Colonic mucosa (tissue), 4 donors: Measurements from ENCODE around the gene SOWAHC. TPM values are rescaled to one million over a fixed set of nuclear protein-coding genes. Genes with fewer than 3 reads are reported as not detected.
"Not testable (repeated sequence)": the region's sequence is repeated elsewhere in the genome, so short reads cannot be mapped to it uniquely, and the experiment has no call there.

ENCODE experiments used
- DNase-seq: peaks from one replicate; pipeline ENCODE4 v3.0.0-alpha.2; 2020
- H3K27ac ChIP-seq: fragments of 200-600 bp; one replicate; pipeline ENCODE4 v1.8.0; 2021
- H3K27me3 ChIP-seq: fragments of 200-600 bp; one replicate; pipeline ENCODE4 v1.8.0; 2021
- H3K36me3 ChIP-seq: fragments of 200-600 bp; one replicate; pipeline ENCODE4 v1.8.0; 2021
- H3K4me1 ChIP-seq: fragments of 200-600 bp; one replicate; pipeline ENCODE4 v1.8.0; 2021; ENCODE audit warnings: mild to moderate bottlenecking
- H3K4me3 ChIP-seq: fragments of 200-600 bp; one replicate; pipeline ENCODE4 v1.8.0; 2021
- H3K9ac ChIP-seq, 2 donors: one replicate each; pipeline ENCODE4 v1.7.0; 2013; ENCODE audit warnings: control low read depth in 2 of 2, low read depth in 2 of 2, low read length in 2 of 2
- H3K9me3 ChIP-seq: fragments of 200-600 bp; one replicate; pipeline ENCODE4 v1.8.0; 2021
- intact Hi-C: fragments of 100-400 bp; cut with DNase I; formaldehyde crosslinking; loops from one replicate; pipeline ENCODE4 v1.14.1; 2022
- total RNA-seq, 2 donors: library from RNA; stranded (reverse); fragmentation: NEBNext Ultra II Directional in 1 of 2; extraction: Animal tissue kit (Norgen Biotek cat#: 25700) in 1 of 2; gene quantifications; one replicate each; pipeline ENCODE4 v1.2.1, GENCODE V29; 2021
- TF ChIP-seq, protein P1 (sequence below): fragments of 200-600 bp; IDR thresholded peaks from one replicate; pipeline ENCODE4 v1.8.0; 2022; ENCODE audit warnings: antibody characterized with exemption, mild to moderate bottlenecking
- donor health status: healthy.
- donor health status: DM: no; HTN: no; CAD: no.
- donor health status: DM: no; HTN: no; CAD: no.

Gene SOWAHC
- total RNA-seq, 2 donors from 2014 or later, result 22.1 to 35.7 TPM

DNA sequence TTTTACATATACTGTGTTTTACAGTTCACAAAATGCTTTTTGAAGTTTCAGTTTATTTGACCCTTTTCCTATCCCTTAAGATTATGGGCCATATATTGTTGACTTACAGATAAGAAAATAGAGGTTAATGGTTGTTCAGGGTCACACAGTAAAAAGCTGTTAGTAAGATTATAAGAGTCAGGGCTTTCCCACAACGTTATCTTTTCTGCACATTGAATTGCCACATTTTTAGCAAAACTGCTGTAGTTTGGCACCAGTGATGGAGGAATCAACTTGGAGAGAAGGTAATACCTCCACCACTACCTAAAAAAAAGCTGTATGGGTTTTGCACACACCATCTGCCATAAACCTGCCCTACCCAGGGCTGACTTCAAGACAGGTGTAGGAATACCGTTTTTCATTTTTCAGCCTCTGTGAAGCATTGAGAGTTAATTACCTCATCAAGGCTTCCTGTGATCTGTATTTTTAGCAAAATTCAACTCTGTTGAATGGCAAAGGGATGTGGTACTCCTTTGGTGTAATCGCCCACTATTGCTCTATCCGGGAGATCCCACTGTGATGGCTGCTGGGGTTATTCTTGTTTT, 5.0 kb downstream of the SOWAHC start:
- Histone ChIP-seq H3K4me3 (no peak overlapping the region), H3K27me3 (no peaks in the 10 kb centered on the region), H3K4me1 (peaks cover 3% of the 10 kb centered on the region), H3K9ac (no peak overlapping the region), H3K9me3 (no peaks in the 10 kb centered on the region), H3K27ac (no peak overlapping the region), H3K36me3 (no peaks in the 10 kb centered on the region)
- TF ChIP-seq, protein P1, sequence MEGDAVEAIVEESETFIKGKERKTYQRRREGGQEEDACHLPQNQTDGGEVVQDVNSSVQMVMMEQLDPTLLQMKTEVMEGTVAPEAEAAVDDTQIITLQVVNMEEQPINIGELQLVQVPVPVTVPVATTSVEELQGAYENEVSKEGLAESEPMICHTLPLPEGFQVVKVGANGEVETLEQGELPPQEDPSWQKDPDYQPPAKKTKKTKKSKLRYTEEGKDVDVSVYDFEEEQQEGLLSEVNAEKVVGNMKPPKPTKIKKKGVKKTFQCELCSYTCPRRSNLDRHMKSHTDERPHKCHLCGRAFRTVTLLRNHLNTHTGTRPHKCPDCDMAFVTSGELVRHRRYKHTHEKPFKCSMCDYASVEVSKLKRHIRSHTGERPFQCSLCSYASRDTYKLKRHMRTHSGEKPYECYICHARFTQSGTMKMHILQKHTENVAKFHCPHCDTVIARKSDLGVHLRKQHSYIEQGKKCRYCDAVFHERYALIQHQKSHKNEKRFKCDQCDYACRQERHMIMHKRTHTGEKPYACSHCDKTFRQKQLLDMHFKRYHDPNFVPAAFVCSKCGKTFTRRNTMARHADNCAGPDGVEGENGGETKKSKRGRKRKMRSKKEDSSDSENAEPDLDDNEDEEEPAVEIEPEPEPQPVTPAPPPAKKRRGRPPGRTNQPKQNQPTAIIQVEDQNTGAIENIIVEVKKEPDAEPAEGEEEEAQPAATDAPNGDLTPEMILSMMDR, result no peak
- intact Hi-C loops, result no loop called here
- no peak for DNase-seq

DNA sequence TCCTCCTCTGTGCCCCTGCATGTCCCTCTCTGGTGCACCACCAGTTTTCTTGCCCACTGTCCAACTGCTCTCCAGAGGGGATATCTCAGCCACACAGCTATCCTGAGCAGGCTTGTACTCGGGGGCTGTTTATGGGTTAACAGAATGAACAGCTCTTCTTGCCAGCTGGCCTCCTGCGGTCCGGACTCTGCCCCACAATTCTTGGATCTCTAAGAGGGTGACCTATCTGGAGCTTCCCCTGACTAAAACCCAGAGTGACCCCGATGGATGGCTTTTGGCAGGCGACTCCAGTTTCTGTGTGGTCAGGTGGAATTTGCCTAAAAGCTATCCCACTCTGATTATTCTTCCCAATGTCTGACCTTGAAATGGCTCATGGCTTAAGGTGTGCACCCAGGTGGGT, 9.1 kb downstream of the SOWAHC start:
- intact Hi-C loops, result no loop called here
- Histone ChIP-seq H3K4me3 (no peak overlapping the region), H3K36me3 (no peaks in the 10 kb centered on the region), H3K9me3 (no peaks in the 10 kb centered on the region), H3K9ac (no peak overlapping the region), H3K4me1 (no peaks in the 10 kb centered on the region), H3K27me3 (no peaks in the 10 kb centered on the region), H3K27ac (no peak overlapping the region)
- no peak for DNase-seq
- TF ChIP-seq, protein P1, result no peak

GRCh38 chr2:109623923-109624322, 9.8 kb downstream of the SOWAHC start:
- TF ChIP-seq, protein P1, result no peak
- Histone ChIP-seq H3K36me3 (no peaks in the 10 kb centered on the region), H3K9me3 (no peaks in the 10 kb centered on the region), H3K9ac (no peak overlapping the region), H3K4me1 (no peaks in the 10 kb centered on the region), H3K4me3 (no peak overlapping the region), H3K27me3 (no peaks in the 10 kb centered on the region), H3K27ac (no peak overlapping the region)
- intact Hi-C loops, result no loop called here
- DNase-seq, result no peak

DNA sequence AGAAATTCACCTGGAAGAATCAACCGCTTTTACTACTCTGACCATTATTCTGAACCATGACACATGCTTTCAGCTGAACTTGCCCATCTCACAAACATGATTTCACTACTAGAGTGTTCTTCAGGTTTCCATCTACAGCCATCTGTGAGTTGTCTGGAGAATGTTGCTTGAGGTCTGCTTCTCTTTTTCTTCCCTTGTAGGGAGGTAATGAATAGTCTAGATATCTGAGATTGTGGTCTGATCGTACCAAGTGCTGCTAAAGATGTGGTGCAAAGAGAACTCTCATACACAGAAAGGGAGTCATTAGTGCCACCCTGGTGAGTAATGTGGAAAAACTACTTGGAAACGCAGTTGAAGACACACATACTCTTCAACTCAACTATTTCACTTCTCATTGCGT, 10.2 kb downstream of the SOWAHC start:
- H3K4me1 ChIP-seq, result no peaks in the 10 kb centered on the region
- H3K27ac ChIP-seq, result no peak overlapping the region
- no peak overlapping the region for H3K9ac ChIP-seq
- no peaks in the 10 kb centered on the region for H3K36me3 ChIP-seq
- no peaks in the 10 kb centered on the region for H3K9me3 ChIP-seq
- H3K27me3 ChIP-seq, result no peaks in the 10 kb centered on the region
- intact Hi-C loops, result no loop called here
- TF ChIP-seq, protein P1, result no peak
- no peak for DNase-seq
- no peak overlapping the region for H3K4me3 ChIP-seq

- H3K4me3 ChIP-seq, H3K27ac ChIP-seq, DNase-seq, H3K4me1 ChIP-seq, H3K9me3 ChIP-seq, H3K9ac ChIP-seq, H3K36me3 ChIP-seq, intact Hi-C loops, H3K27me3 ChIP-seq: not testable (repeated sequence)
Observed at GRCh38 chr2:109628321-109628720, 14.2 kb downstream of the SOWAHC start.

DNA sequence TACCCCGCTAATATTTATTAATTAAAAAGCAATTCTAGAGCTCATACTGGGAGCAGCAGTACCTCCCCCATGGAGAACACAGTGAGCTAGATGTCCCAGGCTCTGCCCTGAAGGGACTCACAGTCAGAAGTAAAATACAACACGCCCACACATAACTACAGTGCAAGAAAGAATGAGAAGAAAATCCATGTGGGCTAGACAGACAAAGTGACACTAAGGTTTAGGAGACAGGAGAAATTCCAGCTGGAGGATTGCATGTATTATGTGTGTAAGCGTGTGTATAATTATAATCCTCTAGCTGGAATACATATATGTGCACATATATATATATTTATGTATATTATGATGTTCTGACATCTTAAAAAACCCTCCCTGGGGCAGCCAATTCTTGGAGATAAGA, 15.7 kb downstream of the SOWAHC start:
- no peaks in the 10 kb centered on the region for H3K9me3 ChIP-seq
- no peak for DNase-seq
- TF ChIP-seq, protein P1, result no peak
- H3K9ac ChIP-seq, result no peak overlapping the region
- H3K27ac ChIP-seq, result no peak overlapping the region
- intact Hi-C loops, result no loop called here
- no peaks in the 10 kb centered on the region for H3K4me1 ChIP-seq
- no peaks in the 10 kb centered on the region for H3K27me3 ChIP-seq
- no peak overlapping the region for H3K4me3 ChIP-seq
- no peaks in the 10 kb centered on the region for H3K36me3 ChIP-seq
